Measurements from ENCODE around the gene KCNJ4.

Gene KCNJ4

GRCh38 chr22:38455076-38455529, at the start of gene KCNJ4:
Gene KCNJ4, minus strand, starts transcription at chr22:38455199. Its CDS starts 27,067 bp downstream, at chr22:38428132.
- in situ Hi-C loops (cut with MboI; ENCODE audit: low sequenced_read_pairs), result no loop called here

GRCh38 chr22:38503021-38503420, 48.0 kb upstream of the KCNJ4 start:
- in situ Hi-C loops (cut with MboI; ENCODE audit: low sequenced_read_pairs), result no loop called here

GRCh38 chr22:38501797-38502672, 47.0 kb upstream of the KCNJ4 start:
- in situ Hi-C loops (cut with MboI; ENCODE audit: low sequenced_read_pairs), result no loop called here

GRCh38 chr22:38497869-38498268, 42.9 kb upstream of the KCNJ4 start:
- in situ Hi-C loops (cut with MboI; ENCODE audit: low sequenced_read_pairs), result no loop called here

GRCh38 chr22:38494939-38495338, 39.9 kb upstream of the KCNJ4 start:
- in situ Hi-C loops (cut with MboI; ENCODE audit: low sequenced_read_pairs), result no loop called here

- in situ Hi-C loops (cut with MboI; ENCODE audit: low sequenced_read_pairs), result no loop called here
These were observed 39.5 kb upstream of the KCNJ4 start for GRCh38 chr22:38494498-38494897.

GRCh38 chr22:38491707-38492348, 36.8 kb upstream of the KCNJ4 start:
- in situ Hi-C loops (cut with MboI; ENCODE audit: low sequenced_read_pairs), result no loop called here

- in situ Hi-C loops (cut with MboI; ENCODE audit: low sequenced_read_pairs), result no loop called here
These were observed 35.9 kb upstream of the KCNJ4 start for GRCh38 chr22:38490915-38491314.

GRCh38 chr22:38490475-38490874, 35.5 kb upstream of the KCNJ4 start:
- in situ Hi-C loops (cut with MboI; ENCODE audit: low sequenced_read_pairs), result no loop called here

GRCh38 chr22:38489561-38490145, 34.7 kb upstream of the KCNJ4 start:
- in situ Hi-C loops (cut with MboI; ENCODE audit: low sequenced_read_pairs), result no loop called here

- in situ Hi-C loops (cut with MboI; ENCODE audit: low sequenced_read_pairs), result no loop called here
These were observed 34.1 kb upstream of the KCNJ4 start for GRCh38 chr22:38489142-38489541.

- in situ Hi-C loops (cut with MboI; ENCODE audit: low sequenced_read_pairs), result no loop called here
These were observed 32.9 kb upstream of the KCNJ4 start for GRCh38 chr22:38487946-38488345.

GRCh38 chr22:38485783-38486182, 30.8 kb upstream of the KCNJ4 start:
- in situ Hi-C loops (cut with MboI; ENCODE audit: low sequenced_read_pairs), result no loop called here

GRCh38 chr22:38484244-38484643, 29.2 kb upstream of the KCNJ4 start:
- in situ Hi-C loops (cut with MboI; ENCODE audit: low sequenced_read_pairs), result no loop called here

GRCh38 chr22:38482662-38483308, 27.8 kb upstream of the KCNJ4 start:
- in situ Hi-C loops (cut with MboI; ENCODE audit: low sequenced_read_pairs), result no loop called here

- in situ Hi-C loops (cut with MboI; ENCODE audit: low sequenced_read_pairs), result no loop called here
These were observed 26.9 kb upstream of the KCNJ4 start for GRCh38 chr22:38481871-38482332.

- in situ Hi-C loops (cut with MboI; ENCODE audit: low sequenced_read_pairs), result no loop called here
These were observed 26.3 kb upstream of the KCNJ4 start for GRCh38 chr22:38481162-38481870.

- in situ Hi-C loops (cut with MboI; ENCODE audit: low sequenced_read_pairs), result no loop called here
These were observed 24.3 kb upstream of the KCNJ4 start for GRCh38 chr22:38479096-38479837.

- in situ Hi-C loops (cut with MboI; ENCODE audit: low sequenced_read_pairs), result no loop called here
These were observed 22.6 kb upstream of the KCNJ4 start for GRCh38 chr22:38477585-38477984.
